ENCODE measurements around the gene ODF2. TPM values are rescaled to one million over a fixed set of nuclear protein-coding genes. Genes with fewer than 3 reads are reported as not detected.

The ODF2 gene
- total and polyA plus RNA-seq, 7 donors: 6.7 to 20.5 (median 9.6) TPM

GRCh38 chr9:128473104-128473503 is 17.3 kb downstream of the ODF2 start:
- TF ChIP-seq CTCF (IDR thresholded peaks at IDR 0.05): no peak
- H3K4me1 ChIP-seq: no peaks in the 10 kb centered on the region
- no peak overlapping the region for H3K4me3 ChIP-seq
- WGBS, 3 donors: 95 to 99% (median 98%) methylated on average over 5 of the region's 5 CpGs
- ATAC-seq (no peak), DNase-seq (no peak)
- H3K9me3 ChIP-seq: no peaks in the 10 kb centered on the region
- intact Hi-C loops (cut with DNase I): no loop called here
- H3K27me3 ChIP-seq (ENCODE audit: insufficient read depth in 3 of 3, low read length in 2 of 3): no peaks in the 10 kb centered on the region
- H3K27ac ChIP-seq: no peak overlapping the region
- H3K36me3 ChIP-seq (ENCODE audit: insufficient read depth in 1 of 2, low read depth in 1 of 2): peaks cover 0 to 23% of the 10 kb centered on the region in 2 donors

- no peak overlapping the region for H3K27ac ChIP-seq
- H3K9me3 ChIP-seq: no peaks in the 10 kb centered on the region
- WGBS, 3 donors: 97 to 99% (median 99%) methylated on average over 7 of the region's 7 CpGs
- no peaks in the 10 kb centered on the region for H3K27me3 ChIP-seq (ENCODE audit: insufficient read depth in 3 of 3, low read length in 2 of 3)
- TF ChIP-seq CTCF (IDR thresholded peaks at IDR 0.05): no peak
- peaks cover 3% of the 10 kb centered on the region for H3K4me1 ChIP-seq
- intact Hi-C loops (cut with DNase I): no loop called here
- peaks cover 0 to 17% of the 10 kb centered on the region in 2 donors for H3K36me3 ChIP-seq (ENCODE audit: insufficient read depth in 1 of 2, low read depth in 1 of 2)
- no peak overlapping the region for H3K4me3 ChIP-seq
- no peak for ATAC-seq
- no peak for DNase-seq
Observed at GRCh38 chr9:128475867-128476266, 20.1 kb downstream of the ODF2 start.

GRCh38 chr9:128479262-128479661 is 23.5 kb downstream of the ODF2 start:
- intact Hi-C loops (cut with DNase I): no loop called here
- TF ChIP-seq CTCF (IDR thresholded peaks at IDR 0.05): no peak
- ATAC-seq (no peak), DNase-seq (no peak)
- H3K4me3 ChIP-seq: no peak overlapping the region
- H3K4me1 ChIP-seq: peaks cover 3% of the 10 kb centered on the region
- peaks cover 0 to 39% of the 10 kb centered on the region in 2 donors for H3K36me3 ChIP-seq (ENCODE audit: insufficient read depth in 1 of 2, low read depth in 1 of 2)
- 64 to 87% (median 76%) methylated on average over 1 of the region's 1 CpG for WGBS, 3 donors
- no peaks in the 10 kb centered on the region for H3K9me3 ChIP-seq
- no peaks in the 10 kb centered on the region for H3K27me3 ChIP-seq (ENCODE audit: insufficient read depth in 3 of 3, low read length in 2 of 3)
- no peak overlapping the region for H3K27ac ChIP-seq

- no peak for DNase-seq
- no peak overlapping the region for H3K4me3 ChIP-seq
- intact Hi-C loops (cut with DNase I): no loop called here
- H3K4me1 ChIP-seq: peaks cover 3% of the 10 kb centered on the region
- no peaks in the 10 kb centered on the region for H3K9me3 ChIP-seq
- no peak for TF ChIP-seq CTCF (IDR thresholded peaks at IDR 0.05)
- ATAC-seq: no peak
- WGBS, 3 donors: 96 to 99% (median 97%) methylated on average over 10 of the region's 10 CpGs
- peaks cover 0 to 59% of the 10 kb centered on the region in 2 donors for H3K36me3 ChIP-seq (ENCODE audit: insufficient read depth in 1 of 2, low read depth in 1 of 2)
- no peak overlapping the region for H3K27ac ChIP-seq
- H3K27me3 ChIP-seq (ENCODE audit: insufficient read depth in 3 of 3, low read length in 2 of 3): no peaks in the 10 kb centered on the region
Observed at GRCh38 chr9:128481561-128481960, 25.8 kb downstream of the ODF2 start.

GRCh38 chr9:128482186-128482585 is 26.4 kb downstream of the ODF2 start:
- TF ChIP-seq CTCF (IDR thresholded peaks at IDR 0.05): no peak
- 91 to 96% (median 93%) methylated on average over 7 of the region's 7 CpGs for WGBS, 3 donors
- Histone ChIP-seq H3K36me3 (ENCODE audit: insufficient read depth in 1 of 2, low read depth in 1 of 2) (peaks cover 0 to 61% of the 10 kb centered on the region in 2 donors), H3K27me3 (ENCODE audit: insufficient read depth in 3 of 3, low read length in 2 of 3) (no peaks in the 10 kb centered on the region), H3K27ac (no peak overlapping the region), H3K9me3 (no peaks in the 10 kb centered on the region), H3K4me1 (peaks cover 3% of the 10 kb centered on the region), H3K4me3 (no peak overlapping the region)
- ATAC-seq: no peak
- no peak for DNase-seq
- intact Hi-C loops (cut with DNase I): no loop called here
